HG02623 (cell line): Measurements from ENCODE around the gene WDR12.
"Not testable (repeated sequence)": the region's sequence is repeated elsewhere in the genome, so short reads cannot be mapped to it uniquely, and the experiment has no call there.

ENCODE experiments used
- ATAC-seq: cut with Tn5 transposase; IDR thresholded peaks from one replicate; pipeline ENCODE4 v1.9.1; 2021; ENCODE audit warnings: moderate library complexity; ENCODE audit not compliant: unreplicated experiment

Gene WDR12

GRCh38 chr2:202911512-202912341 lies at the start of gene WDR12, which contains the start of gene CARF:
TSS of gene WDR12 (minus strand) at chr2:202911673. CDS start at chr2:202911476, 197 bp downstream.
TSS of gene CARF (plus strand) at chr2:202912275. CDS start at chr2:202941903, 29,628 bp downstream.
- peak; percentile 63 for ATAC-seq

- ATAC-seq = no peak
These were observed 49.1 kb upstream of the WDR12 start for GRCh38 chr2:202960524-202960923.

GRCh38 chr2:202950592-202950991 lies 39.1 kb upstream of the WDR12 start:
- no peak for ATAC-seq

- ATAC-seq = not testable (repeated sequence)
These were observed 37.9 kb upstream of the WDR12 start for GRCh38 chr2:202949333-202949732.

- ATAC-seq = no peak
These were observed 34.0 kb upstream of the WDR12 start for GRCh38 chr2:202945497-202945896.

- no peak for ATAC-seq
These were observed 33.3 kb upstream of the WDR12 start for GRCh38 chr2:202944816-202945215.

- no peak for ATAC-seq
These were observed 32.9 kb upstream of the WDR12 start for GRCh38 chr2:202944408-202944807.

- ATAC-seq = no peak
These were observed 30.3 kb upstream of the WDR12 start for GRCh38 chr2:202941771-202942170.

- no peak for ATAC-seq
These were observed 27.5 kb upstream of the WDR12 start for GRCh38 chr2:202938960-202939359.

- ATAC-seq = no peak
These were observed 23.0 kb upstream of the WDR12 start for GRCh38 chr2:202934456-202934855.

- ATAC-seq = no peak
These were observed 22.5 kb upstream of the WDR12 start for GRCh38 chr2:202933958-202934357.

GRCh38 chr2:202933139-202933510 lies 21.7 kb upstream of the WDR12 start:
- ATAC-seq = no peak

- ATAC-seq = no peak
These were observed 21.1 kb upstream of the WDR12 start for GRCh38 chr2:202932425-202933138.

GRCh38 chr2:202918860-202919259 lies 7.4 kb upstream of the WDR12 start:
- ATAC-seq = no peak

- peak; percentile 54 for ATAC-seq
These were observed 1.1 kb upstream of the WDR12 start for GRCh38 chr2:202912342-202913201.

GRCh38 chr2:202911203-202911511 lies 316 bp downstream of the WDR12 start:
- peak; percentile 11 for ATAC-seq

- no peak for ATAC-seq
These were observed 775 bp downstream of the WDR12 start for GRCh38 chr2:202910698-202911097.

GRCh38 chr2:202910250-202910649 lies 1.2 kb downstream of the WDR12 start:
- ATAC-seq = not testable (repeated sequence)

GRCh38 chr2:202909394-202910192 lies 1.9 kb downstream of the WDR12 start:
- no peak for ATAC-seq

GRCh38 chr2:202908186-202908585 lies 3.3 kb downstream of the WDR12 start:
- ATAC-seq = no peak
